Endothelial cell of umbilical vein (primary cell): Measurements from ENCODE around the gene AHCY. TPM values are rescaled to one million over a fixed set of nuclear protein-coding genes. Genes with fewer than 3 reads are reported as not detected.

Experiments
- BruUV-seq: library from RNA; stranded (reverse); fragments of 400-500 nt; replicated peaks from 2 replicates; lab custom pipeline; 2021; lab: Mats Ljungman, UMichigan
- CTCF ChIA-PET: fragments of 300-600, 350-600 bp; sonication (Branson Sonifier 250); formaldehyde crosslinking; loops from one replicate; lab custom pipeline; 2021; ENCODE audit warnings: antibody characterized with exemption, inconsistent platforms; lab: Charles Lee
- POLR2A ChIA-PET: fragments of 300-600, 350-600 bp; sonication (Branson Sonifier 250); formaldehyde crosslinking; loops from one replicate; lab custom pipeline; 2021; ENCODE audit warnings: antibody characterized with exemption, inconsistent platforms; lab: Charles Lee
- DNase-seq: peaks from one replicate; pipeline ENCODE4 v3.0.0-alpha.2; 2011; ENCODE audit warnings: low read depth, low spot score
- FAIRE-seq: peaks from 2 replicates; lab custom pipeline; 2011; peaks lifted over from hg19 to GRCh38; lab: Jason Lieb, UNC
- H2AFZ ChIP-seq: 2 replicates; pipeline ENCODE4 v1.6.0; 2012; ENCODE audit warnings: low read depth, low read length, control low read depth, inconsistent platforms
- H3K27ac ChIP-seq: 2 replicates; pipeline ENCODE4 v1.5.1; 2011; ENCODE audit warnings: low read depth, mild to moderate bottlenecking, control low read depth, low read length, moderate library complexity; ENCODE audit not compliant: insufficient read depth
- H3K27me3 ChIP-seq, 2 experiments: 2 replicates each; pipeline versions ENCODE4 v1.6.0 to v1.6.1; 2011; ENCODE audit warnings: low read length in 2 of 2, mixed read lengths in 1 of 2; ENCODE audit not compliant: control insufficient read depth in 2 of 2, insufficient read depth in 2 of 2
- H3K36me3 ChIP-seq, 2 experiments: 2 replicates in 1 of 2; 3 replicates in 1 of 2; pipeline ENCODE4 v1.5.1; 2011; ENCODE audit warnings: low read length in 2 of 2, mild to moderate bottlenecking in 1 of 2, moderate library complexity in 1 of 2; ENCODE audit not compliant: control insufficient read depth in 2 of 2, insufficient read depth in 2 of 2; ENCODE audit errors: extremely low read depth in 1 of 2
- H3K4me1 ChIP-seq: 3 replicates; pipeline ENCODE4 v1.5.1; 2011; ENCODE audit warnings: mild to moderate bottlenecking, low read length; ENCODE audit not compliant: control insufficient read depth, insufficient read depth; ENCODE audit errors: extremely low read depth
- H3K4me2 ChIP-seq: 2 replicates; pipeline ENCODE4 v1.6.1; 2011; ENCODE audit warnings: low read length, control low read depth, mixed read lengths; ENCODE audit not compliant: insufficient read depth
- H3K4me3 ChIP-seq, 3 experiments: fragments of 200-600 bp in 1 of 3; sonication (generic), shearing (Covaris generic) in 1 of 3; replicated peaks in 1 of 3; 2 replicates each; pipeline ENCODE4 v1.5.1; 2011 to 2016; ENCODE audit warnings: control low read depth in 3 of 3, low read length in 3 of 3, mild to moderate bottlenecking in 2 of 3, inconsistent platforms in 1 of 3, low read depth in 1 of 3, moderate library complexity in 1 of 3; ENCODE audit not compliant: insufficient read depth in 1 of 3
- H3K79me2 ChIP-seq: 2 replicates; pipeline ENCODE4 v1.6.0; 2012; ENCODE audit warnings: low read length, inconsistent platforms; ENCODE audit not compliant: control insufficient read depth, insufficient read depth
- H3K9ac ChIP-seq: replicated peaks from 2 replicates; pipeline ENCODE3; 2011; ENCODE audit warnings: low read length, control low read depth; ENCODE audit not compliant: insufficient read depth; ENCODE audit errors: extremely low read depth
- H3K9me1 ChIP-seq: replicated peaks from 3 replicates; pipeline ENCODE4 v1.6.0; 2011; ENCODE audit warnings: mild to moderate bottlenecking, low read length; ENCODE audit not compliant: control insufficient read depth, insufficient read depth; ENCODE audit errors: extremely low read depth
- H3K9me3 ChIP-seq: replicated peaks from 2 replicates; pipeline ENCODE4 v1.5.1; 2012; ENCODE audit warnings: low read length, inconsistent platforms; ENCODE audit not compliant: control insufficient read depth, insufficient read depth
- H4K20me1 ChIP-seq: replicated peaks from 2 replicates; pipeline ENCODE3; 2011; ENCODE audit warnings: mild to moderate bottlenecking, low read length; ENCODE audit not compliant: control insufficient read depth, insufficient read depth; ENCODE audit errors: extremely low read depth
- CTCF ChIP-seq, 2 donors: IDR thresholded peaks; 1 replicate in 1 of 2; 2 replicates in 1 of 2; pipeline ENCODE4 v1.5.1; 2011; ENCODE audit warnings: low read length in 2 of 2, mild to moderate bottlenecking in 2 of 2, moderate library complexity in 2 of 2, control low read depth in 1 of 2, inconsistent platforms in 1 of 2, low read depth in 1 of 2; ENCODE audit not compliant: insufficient read depth in 1 of 2; ENCODE audit errors: extremely low read depth in 1 of 2
- EZH2 ChIP-seq: IDR thresholded peaks from 2 replicates; pipeline ENCODE4 v1.6.1; 2012; ENCODE audit warnings: borderline replicate concordance, low read depth, mild to moderate bottlenecking, moderate library complexity, low read length, inconsistent platforms; ENCODE audit not compliant: severe bottlenecking
- FOS ChIP-seq: IDR thresholded peaks from 2 replicates; pipeline ENCODE4 v1.6.1; 2011; ENCODE audit warnings: mild to moderate bottlenecking, low read length, moderate library complexity, borderline replicate concordance; ENCODE audit not compliant: insufficient read depth
- GATA2 ChIP-seq: IDR thresholded peaks from 2 replicates; pipeline ENCODE4 v1.7.0; 2011; ENCODE audit warnings: low read depth, mild to moderate bottlenecking, moderate library complexity, mixed read lengths, low read length; ENCODE audit not compliant: insufficient read length, insufficient read depth
- JUN ChIP-seq: IDR thresholded peaks from 2 replicates; pipeline ENCODE4 v1.6.1; 2011; ENCODE audit warnings: borderline replicate concordance, low read depth; ENCODE audit not compliant: insufficient read length, insufficient read depth
- MAX ChIP-seq: IDR thresholded peaks from 2 replicates; pipeline ENCODE4 v1.6.1; 2011; ENCODE audit not compliant: insufficient read depth, insufficient read length
- MYC ChIP-seq: IDR thresholded peaks from one replicate; pipeline ENCODE4 v1.6.1; 2011; ENCODE audit warnings: mild to moderate bottlenecking, low read depth, low read length
- POLR2A ChIP-seq: IDR thresholded peaks from 2 replicates; pipeline ENCODE4 v1.6.1; 2012; ENCODE audit warnings: low read depth, mild to moderate bottlenecking, control low read depth, low read length
- POLR2AphosphoS5 ChIP-seq: IDR thresholded peaks from 2 replicates; pipeline ENCODE4 v1.6.1; 2012; ENCODE audit warnings: low read depth, mild to moderate bottlenecking, control low read depth, low read length, moderate library complexity; ENCODE audit not compliant: insufficient read depth
- dilution Hi-C: fragments of 300-500 bp; cut with MboI; formaldehyde crosslinking; loops from one replicate; pipeline ENCODE4 v1.15.0; 2019; ENCODE audit warnings: low sequenced_read_pairs; ENCODE audit not compliant: extremely low pct_ligation_motif_present
- intact Hi-C: fragments of 100-400 bp; cut with micrococcal nuclease; formaldehyde crosslinking; loops from one replicate; pipeline ENCODE4 v1.10.0; 2022
- polyA plus RNA-seq, 4 experiments: library from polyadenylated mRNA; depleted of rRNA in 3 of 4; stranded (reverse) in 3 of 4; unstranded in 1 of 4; fragments of >200 nt; gene quantifications; 2 replicates each; pipeline versions ENCODE4 v1.2.1 to v1.2.3, GENCODE V29; 2011 to 2012; ENCODE audit warnings: missing spikeins in 1 of 4
- total RNA-seq: library from RNA; stranded (reverse); gene quantifications from 2 replicates; pipeline ENCODE4 v1.2.3, GENCODE V29; 2021

The AHCY gene
- total and polyA plus RNA-seq, 2 donors (not counting 3 experiments of a cell fraction or from before 2014, with no cell fraction given): 94.7 to 168 TPM

GRCh38 chr20:34240121-34240520, 63.0 kb downstream of the AHCY start:
- no peaks in the 10 kb centered on the region for H3K4me1 ChIP-seq
- DNase-seq: no peak
- no peak overlapping the region for H2AFZ ChIP-seq
- H3K9ac ChIP-seq: no peak overlapping the region
- no peaks in the 10 kb centered on the region for H3K9me3 ChIP-seq
- POLR2A ChIA-PET: no interaction called here
- peaks cover 28 to 45% of the 10 kb centered on the region in 2 experiments for H3K27me3 ChIP-seq
- no peak for FAIRE-seq
- CTCF ChIA-PET: interaction anchor here (0.8 to 1.4 kb wide), 2 partner anchors 9 to 15 kb away, joined by 3 to 5 read pairs; no protein-coding TSS in a partner anchor
- BruUV-seq: no TSS peak
- H3K4me3 ChIP-seq: no peak overlapping the region
- intact Hi-C loops: no loop called here
- no peak overlapping the region for H3K27ac ChIP-seq
- TF ChIP-seq EZH2: no peak
- no peak for TF ChIP-seq JUN
- TF ChIP-seq CTCF (IDR thresholded peaks at IDR 0.05; ENCODE audit: extremely low read depth in 1 of 2, insufficient read depth in 1 of 2, low read depth in 1 of 2, low read length in 2 of 2): no peak
- no peak for TF ChIP-seq POLR2A
- no peak for TF ChIP-seq POLR2AphosphoS5
- no peak for TF ChIP-seq MYC
- no peak for TF ChIP-seq FOS
- no peak for TF ChIP-seq MAX
- no peak for TF ChIP-seq GATA2
- no peaks in the 10 kb centered on the region for H3K9me1 ChIP-seq
- H3K36me3 ChIP-seq: no peaks in the 10 kb centered on the region
- H3K79me2 ChIP-seq: no peaks in the 10 kb centered on the region
- dilution Hi-C loops: no loop called here
- H3K4me2 ChIP-seq: no peak overlapping the region
- H4K20me1 ChIP-seq: no peaks in the 10 kb centered on the region
